ENCODE data around the gene CDCA3. TPM values are rescaled to one million over a fixed set of nuclear protein-coding genes. Genes with fewer than 3 reads are reported as not detected.

Gene CDCA3
- total RNA-seq, 1 donor from 2014 or later, result 2.2 TPM

DNA sequence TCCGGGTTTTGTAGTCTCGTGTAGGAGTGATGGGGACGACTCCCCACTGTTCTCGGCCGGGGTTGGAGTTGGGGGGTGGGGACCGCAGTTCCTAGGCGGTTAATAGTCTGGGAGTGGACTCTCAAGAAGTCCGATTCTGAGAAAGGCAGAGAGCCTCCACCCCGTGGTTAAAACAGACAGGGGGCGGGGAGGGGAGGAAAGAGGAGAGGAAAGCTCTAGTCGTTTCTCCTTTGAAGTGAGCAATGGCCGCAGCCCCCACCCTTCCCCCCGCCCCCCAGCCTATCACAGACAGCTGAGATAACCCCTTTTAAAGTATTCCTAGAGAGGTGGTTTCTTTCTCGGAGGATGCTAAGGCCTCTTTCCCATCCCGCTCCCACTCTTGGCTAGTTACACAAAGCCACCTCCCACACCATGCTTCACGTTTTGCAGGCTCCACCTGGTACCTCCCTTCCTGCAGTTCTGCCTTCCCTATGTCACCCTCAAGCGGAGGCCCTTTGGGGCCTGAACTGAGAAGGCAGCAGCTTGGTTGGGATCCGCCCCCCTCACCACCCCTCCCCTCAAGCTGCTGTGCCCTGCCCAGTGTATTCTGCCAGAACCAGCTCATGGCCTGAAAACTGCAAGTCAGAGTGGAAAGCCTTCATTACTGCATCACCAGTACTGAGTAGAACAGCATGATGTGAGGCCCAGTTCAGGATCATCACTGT, 1.7 kb upstream of the CDCA3 start:
- no peak for DNase-seq (ENCODE audit: low spot score)

DNA sequence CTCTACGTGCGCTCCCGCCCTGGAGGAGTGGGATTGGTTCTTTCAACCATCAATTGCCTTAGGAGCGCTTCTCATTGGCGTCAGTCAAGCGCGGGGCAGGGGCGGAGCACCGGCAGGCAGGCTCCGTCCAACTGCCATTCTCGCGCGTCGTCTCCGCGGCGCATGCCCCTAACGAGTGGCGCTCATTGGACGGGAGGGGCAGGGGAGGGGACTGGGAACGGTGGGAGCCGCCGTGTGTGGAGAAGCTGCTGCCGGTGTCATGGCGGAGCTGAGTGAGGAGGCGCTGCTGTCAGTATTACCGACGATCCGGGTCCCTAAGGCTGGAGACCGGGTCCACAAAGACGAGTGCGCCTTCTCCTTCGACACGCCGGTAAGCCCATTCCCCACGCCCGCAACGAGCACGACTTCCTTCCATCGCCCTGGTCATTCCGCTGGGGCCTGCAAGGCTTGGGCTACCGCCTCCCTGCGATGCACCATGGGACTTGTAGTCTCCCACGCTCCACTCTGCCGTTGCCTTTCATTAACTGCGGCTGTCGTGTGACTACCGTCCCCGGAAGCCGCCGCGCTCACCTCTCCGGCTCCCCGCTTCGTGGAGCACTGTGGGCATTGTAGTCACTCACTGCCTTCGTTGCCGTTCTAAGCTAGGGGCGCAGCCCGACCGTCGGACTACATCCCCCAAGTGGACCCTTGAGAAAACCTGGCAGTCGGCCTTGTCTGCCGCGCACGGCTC, 1.0 kb upstream of the CDCA3 start, which contains the start of gene USP5:
TSS of gene USP5 (plus strand) at position 230 of the 730 bp plus-strand sequence. CDS start at position 260, 30 bp downstream.
- DNase-seq (ENCODE audit: low spot score), result peak; percentile 99

DNA sequence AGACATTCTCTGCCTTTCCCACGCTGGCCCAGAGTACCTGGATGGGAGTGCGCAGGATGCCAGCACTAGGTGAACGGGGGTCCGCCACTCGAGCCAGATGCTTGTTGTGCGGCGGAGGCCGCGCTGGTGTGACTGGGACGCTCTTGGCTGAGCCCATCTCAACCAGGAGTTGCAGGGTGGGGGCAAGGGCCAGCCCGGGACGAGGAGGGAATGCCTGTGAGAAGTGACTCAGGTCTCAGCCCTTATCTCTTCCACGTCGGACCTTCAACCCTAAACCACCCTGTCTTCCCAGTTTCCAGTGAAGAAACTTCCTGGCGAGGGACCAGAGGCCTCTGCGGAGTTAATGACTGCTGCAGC, 312 bp downstream of the CDCA3 start:
- peak; percentile 28 for DNase-seq (ENCODE audit: low spot score)

DNA sequence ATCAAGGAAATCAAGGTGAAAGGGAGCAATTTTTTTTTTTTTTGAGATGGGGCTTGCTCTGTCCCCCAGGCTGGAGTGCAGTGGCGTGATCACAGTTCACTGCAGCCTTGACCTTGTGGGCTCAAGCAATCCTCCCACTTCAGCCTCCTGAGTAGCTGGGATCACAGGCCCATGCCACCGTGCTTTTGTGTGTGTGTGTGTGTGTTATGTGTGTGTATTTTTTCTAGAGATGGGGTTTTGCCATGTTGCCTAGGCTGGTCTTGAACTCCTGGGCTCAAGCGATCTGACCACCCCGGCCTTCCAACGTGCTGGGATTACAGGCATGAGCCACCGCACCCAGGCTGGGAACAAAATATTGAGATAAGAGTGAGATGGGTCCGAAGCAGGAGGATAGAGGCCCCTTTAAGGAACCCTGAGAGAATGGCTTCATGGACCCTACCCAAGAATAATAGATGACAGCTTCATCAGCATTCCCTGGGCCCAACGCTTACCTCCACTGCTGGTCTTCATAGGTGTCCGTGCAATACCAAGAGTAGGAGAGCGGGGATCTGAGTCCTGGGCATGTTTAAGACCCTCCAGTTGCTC, 1.0 kb downstream of the CDCA3 start:
- DNase-seq (ENCODE audit: low spot score), result no peak

DNA sequence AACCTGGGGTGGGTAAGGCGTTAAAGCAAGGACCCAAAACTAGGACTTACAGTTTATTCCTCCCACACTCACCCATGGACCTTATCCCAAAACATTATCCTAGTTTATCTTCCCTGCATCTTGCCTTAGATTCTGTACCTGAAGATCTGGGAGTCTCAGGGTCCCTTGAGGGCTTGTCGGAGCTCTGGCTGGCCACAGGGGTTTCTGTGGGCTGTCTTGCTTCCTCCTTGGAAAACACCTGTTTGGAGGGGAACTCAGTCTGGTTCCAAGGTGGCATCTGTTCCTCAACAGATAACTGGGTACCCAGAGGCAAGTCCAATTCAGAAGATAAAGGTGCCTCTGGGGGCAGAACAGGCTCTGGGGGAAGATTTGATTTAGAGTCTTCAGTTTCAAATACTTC, 1.7 kb downstream of the CDCA3 start:
- DNase-seq (ENCODE audit: low spot score), result no peak

DNA sequence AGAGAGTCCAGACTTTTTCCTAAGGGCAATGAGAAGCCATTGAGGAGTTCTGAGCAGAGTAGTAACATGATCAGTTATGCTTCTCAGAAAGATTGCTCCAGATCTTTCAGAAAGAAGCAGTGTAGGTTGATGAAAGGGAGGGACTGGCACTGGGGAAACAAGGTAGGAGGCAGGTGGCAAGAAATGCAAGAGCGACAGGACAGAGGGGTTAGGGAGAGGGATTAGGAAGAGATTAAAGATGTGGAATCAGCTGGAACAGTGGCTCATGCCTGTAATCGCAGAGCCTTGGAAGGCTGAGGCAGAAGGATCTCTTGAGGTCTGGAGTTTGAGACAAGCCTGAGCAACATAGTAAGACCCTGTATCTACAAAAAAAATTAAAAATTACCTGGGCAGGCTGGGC, 3.4 kb downstream of the CDCA3 start:
- DNase-seq (ENCODE audit: low spot score), result no peak

DNA sequence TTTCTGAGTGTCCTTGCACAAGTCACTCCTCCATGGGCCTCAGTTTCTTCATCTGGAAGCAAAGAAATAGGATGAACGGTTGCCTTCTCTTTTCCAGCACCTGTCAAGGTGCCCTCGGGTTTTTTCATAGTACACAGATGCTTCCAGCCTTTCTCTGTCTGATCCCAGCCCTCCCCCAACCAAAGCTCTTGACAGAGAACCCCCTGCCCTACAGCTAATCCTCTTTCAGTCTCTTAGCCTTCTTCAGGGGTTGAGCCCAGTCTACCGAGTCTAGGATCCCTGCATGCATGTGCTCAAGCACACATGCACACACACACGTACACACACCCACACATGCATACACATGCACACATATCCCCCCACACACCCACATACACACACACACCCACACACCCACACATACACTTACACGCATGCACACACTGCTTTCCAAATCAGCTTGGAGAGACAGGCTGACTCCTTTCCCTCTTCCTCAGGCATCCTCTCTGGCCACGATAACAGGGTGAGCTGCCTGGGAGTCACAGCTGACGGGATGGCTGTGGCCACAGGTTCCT, 4.7 kb downstream of the CDCA3 start:
- no peak for DNase-seq (ENCODE audit: low spot score)

DNA sequence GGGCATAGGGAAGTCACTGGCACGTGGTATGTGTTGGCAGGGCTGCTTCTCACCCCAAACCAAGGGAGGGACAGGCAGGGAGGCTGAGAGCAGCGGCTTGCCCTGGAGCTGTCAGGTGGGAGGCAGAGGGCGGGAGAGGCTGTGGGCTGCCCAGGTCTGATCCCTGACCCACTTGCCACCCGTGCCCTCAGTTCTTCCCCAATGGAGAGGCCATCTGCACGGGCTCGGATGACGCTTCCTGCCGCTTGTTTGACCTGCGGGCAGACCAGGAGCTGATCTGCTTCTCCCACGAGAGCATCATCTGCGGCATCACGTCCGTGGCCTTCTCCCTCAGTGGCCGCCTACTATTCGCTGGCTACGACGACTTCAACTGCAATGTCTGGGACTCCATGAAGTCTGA, 5.7 kb downstream of the CDCA3 start:
- DNase-seq (ENCODE audit: low spot score), result no peak

DNA sequence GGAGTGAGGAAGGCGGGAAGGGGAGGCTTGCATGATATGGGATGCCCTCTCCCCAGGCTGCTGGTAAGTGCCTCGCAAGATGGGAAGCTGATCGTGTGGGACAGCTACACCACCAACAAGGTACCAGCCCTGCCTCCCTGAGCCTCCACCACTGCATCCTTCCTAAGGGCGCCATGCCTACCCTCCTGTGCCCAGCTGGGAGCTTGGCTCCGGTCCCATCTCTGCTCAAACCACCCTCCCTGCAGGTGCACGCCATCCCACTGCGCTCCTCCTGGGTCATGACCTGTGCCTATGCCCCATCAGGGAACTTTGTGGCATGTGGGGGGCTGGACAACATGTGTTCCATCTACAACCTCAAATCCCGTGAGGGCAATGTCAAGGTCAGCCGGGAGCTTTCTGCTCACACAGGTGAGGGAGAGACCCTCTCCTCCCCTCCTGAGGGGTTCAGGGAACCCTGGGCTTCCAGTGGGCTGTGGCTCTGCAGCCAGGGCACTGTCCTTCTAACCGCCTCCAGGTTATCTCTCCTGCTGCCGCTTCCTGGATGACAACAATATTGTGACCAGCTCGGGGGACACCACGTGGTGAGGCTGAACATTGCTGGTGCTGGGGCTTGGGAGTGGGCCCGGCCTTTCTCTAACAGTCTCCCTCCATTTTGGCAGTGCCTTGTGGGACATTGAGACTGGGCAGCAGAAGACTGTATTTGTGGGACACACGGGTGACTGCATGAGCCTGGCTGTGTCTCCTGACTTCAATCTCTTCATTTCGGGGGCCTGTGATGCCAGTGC, 7.8 kb downstream of the CDCA3 start:
- DNase-seq (ENCODE audit: low spot score), result no peak

DNA sequence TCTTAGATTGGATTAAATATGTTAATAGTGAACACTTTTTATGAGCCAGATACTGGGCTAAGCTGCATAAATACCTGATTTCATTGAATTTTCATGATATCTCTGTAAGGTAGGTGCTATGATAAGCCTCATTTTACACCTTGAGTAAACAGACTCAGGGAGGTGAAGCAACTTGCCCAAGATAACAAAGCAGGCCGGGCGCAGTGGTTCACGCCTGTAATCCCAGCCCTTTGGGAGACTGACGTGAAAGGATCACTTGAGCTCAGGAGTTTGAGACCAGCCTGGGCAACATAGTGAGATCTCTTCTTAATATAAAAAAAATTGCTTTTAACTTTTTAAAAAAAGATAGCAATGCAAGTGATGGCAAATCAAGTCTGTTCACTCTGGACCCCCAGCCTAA, 9.0 kb downstream of the CDCA3 start:
- no peak for DNase-seq (ENCODE audit: low spot score)

DNA sequence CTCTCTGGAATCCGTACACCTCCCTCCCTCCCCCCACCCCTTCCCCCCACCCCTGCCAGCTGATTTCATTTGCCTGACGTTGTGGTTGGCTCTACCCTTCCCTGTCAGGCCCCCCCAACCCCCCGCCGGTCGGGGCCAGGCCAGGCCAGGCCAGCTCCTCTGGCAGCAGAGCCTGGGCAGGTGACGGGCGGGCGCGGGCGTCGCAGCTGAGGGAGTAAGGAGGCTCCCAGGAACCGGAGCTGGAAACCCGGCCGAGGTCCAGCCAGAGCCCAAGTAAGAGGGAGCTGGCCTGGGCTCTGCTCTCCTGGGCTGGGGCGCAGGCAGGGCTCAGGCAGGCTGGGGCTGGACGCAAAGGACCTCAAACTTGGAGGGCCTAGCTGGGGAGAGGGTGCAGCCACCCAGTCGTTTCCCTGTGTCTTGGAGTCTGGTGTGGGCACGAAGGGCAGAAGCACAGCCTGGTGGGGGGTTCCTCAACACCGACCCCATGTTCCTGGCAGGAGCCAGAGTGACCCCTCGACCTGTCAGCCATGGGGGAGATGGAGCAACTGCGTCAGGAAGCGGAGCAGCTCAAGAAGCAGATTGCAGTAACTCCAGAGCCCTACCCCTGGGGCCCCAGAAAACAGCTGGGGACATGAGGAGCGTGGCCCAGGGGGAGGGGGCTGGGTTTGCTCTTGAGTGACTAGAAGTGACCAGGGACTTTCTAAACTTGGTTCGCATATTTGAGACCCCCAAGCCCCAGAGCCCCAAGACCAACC, 10.1 kb downstream of the CDCA3 start, which contains the start of gene GNB3:
TSS of gene GNB3 (plus strand) at position 165 of the 755 bp plus-strand sequence. CDS start at position 528, 363 bp downstream.
- DNase-seq (ENCODE audit: low spot score), result no peak

DNA sequence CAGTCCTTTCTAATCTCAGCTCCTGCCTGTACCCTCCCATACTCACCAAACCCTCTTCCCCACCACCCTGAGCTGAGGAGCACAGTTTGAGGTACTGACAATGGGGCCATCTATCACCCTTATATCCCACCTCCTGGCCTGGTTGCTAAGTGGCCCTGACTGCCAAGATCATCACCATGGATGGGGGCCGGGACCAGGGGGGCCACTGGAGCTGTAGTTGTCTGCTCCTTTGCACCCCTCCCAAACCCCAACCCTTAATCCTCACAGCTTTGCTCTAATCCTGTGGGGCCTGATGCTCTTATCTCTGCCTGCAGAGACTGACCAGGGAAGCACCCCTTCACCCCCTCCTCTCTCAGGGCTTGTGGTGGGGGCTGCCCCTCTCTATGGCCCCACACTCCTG, 10.8 kb downstream of the CDCA3 start:
- DNase-seq (ENCODE audit: low spot score), result no peak

DNA sequence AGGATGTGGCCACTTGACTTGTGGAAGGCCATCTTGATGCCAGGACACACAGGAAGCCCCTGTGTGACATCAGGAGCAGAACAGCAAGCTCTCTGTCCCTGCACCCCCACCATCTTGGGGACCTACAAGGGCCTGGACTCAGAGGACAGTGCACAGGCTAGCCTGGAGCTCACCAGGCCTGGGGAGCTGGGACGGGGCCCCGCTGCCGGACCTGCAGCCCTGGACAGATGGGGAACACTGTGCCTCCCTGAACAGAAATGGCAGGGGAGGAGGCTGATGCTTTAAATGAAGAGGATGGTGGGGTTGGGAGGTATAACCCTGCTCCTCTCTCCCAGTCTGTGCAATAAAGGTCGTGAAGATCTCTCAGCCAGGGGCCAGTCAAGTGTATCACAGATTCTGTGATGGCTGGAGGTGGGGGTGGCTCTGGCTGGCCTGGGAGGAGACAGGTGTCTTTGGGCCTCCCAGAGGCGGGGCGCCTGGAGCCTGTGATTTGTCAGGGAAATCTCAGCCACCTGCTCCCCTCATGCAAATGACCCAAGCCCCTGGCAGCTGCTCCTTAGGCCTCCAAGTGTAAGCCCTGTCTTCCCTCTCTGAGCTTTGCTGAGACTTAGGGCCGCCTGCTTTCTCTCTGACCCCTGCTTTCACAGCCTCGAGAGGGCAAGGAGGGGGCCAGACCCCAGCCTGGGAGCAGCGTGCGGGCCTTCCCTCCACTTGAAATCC, 11.4 kb downstream of the CDCA3 start:
- DNase-seq (ENCODE audit: low spot score), result no peak

DNA sequence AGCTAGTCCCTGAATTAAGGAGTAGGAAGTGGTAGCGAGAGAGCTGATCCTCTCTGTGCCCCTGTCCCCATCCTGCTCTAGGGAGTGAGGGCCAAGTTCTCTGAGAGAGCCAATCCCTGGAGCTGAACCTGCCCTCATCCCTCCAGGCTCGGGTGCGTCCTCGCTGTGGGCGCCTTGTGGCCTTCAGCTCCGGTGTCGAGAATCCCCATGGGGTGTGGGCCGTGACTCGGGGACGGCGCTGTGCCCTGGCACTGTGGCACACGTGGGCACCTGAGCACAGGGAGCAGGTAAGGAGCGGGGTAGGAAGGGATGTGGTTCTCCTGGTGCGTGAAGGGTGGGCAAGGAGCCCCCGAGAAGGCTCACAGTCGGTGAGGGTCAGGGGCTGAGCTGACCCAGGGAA, 12.2 kb downstream of the CDCA3 start:
- DNase-seq (ENCODE audit: low spot score), result no peak

DNA sequence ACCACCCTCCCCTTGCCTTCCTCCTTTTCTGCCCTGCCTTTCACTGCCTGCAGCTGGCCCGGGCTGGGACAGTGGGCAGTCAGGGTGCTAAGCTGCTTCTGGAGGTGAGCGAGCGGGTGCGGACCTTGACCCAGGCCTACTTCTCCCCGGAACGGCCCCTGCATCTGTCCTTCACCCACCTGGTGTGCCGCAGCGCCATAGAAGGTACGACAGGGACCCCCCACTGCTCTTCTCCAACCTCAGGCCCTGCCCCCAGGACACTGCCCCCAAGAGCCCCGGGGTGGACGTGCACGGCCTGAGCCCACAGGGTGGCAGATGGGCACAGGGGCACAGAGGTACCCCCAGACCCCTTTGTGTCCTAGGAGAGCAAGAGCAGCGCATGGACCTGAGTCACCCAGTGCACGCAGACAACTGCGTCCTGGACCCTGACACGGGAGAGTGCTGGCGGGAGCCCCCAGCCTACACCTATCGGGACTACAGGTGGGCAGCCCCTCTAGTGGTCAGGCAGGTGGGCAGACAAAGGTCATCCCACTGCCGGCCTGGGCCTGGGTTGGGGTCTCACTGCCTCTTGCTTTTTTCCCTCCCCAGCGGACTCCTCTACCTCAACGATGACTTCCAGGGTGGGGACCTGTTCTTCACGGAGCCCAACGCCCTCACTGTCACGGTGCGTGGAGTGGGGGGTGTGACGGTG, 13.6 kb downstream of the CDCA3 start:
- no peak for DNase-seq (ENCODE audit: low spot score)

DNA sequence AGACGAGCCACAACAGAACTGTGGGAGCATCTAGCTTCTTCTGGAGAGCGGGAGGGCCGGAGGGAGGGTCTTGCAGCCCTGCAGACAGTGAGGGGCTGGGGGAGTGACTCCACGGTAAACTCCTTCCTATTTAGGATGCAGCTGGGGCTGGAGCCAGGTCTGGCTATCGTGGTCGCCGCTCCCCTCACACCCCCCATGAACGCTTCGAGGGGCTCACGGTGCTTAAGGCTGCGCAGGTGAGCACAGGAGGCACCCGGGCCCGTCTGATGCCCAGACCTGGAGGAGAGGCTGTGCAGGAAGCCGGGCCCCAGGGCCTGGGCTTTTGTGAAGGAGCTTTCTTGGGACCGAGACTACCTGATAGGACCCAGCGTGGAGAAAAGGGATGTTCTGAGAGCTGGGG, 14.2 kb downstream of the CDCA3 start:
- no peak for DNase-seq (ENCODE audit: low spot score)

DNA sequence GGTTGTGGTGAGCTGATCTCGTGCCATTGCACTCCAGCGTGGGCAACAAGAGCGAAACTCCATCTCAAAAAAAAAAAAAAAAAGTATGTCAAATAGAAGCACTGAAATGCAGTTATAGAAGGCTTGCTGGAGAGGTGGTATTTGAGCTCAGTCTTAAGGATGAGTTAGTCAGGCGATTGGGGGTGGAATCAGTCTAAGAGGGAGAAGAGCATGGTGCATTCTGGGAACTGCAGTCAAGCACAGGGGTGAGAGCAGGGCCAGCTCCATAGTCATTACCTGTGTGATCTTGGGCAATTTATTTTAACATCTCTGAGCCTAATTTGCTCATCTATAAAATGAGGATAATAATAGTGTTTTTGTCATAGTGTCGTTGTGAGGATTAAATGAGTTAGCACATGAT, 16.2 kb downstream of the CDCA3 start:
- no peak for DNase-seq (ENCODE audit: low spot score)

DNA sequence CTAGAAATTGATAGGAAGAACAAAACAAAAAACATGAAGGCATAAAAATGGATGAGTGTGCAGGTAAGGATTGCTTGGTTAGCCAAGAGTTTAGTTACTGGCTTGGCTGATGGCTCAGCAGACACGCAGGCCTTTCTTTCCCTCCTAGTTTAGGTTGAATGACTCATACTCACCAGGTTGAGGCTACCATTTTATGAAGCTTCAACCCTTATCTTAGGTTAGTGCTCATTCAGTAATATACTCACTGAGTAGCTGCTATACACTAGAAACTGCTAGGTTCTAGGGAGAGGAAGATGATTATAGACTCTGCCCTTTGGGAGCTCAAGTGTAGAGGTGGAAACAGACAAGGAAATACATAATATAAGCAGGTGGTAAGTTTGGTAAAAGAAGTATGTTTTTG, 16.8 kb downstream of the CDCA3 start:
- no peak for DNase-seq (ENCODE audit: low spot score)

DNA sequence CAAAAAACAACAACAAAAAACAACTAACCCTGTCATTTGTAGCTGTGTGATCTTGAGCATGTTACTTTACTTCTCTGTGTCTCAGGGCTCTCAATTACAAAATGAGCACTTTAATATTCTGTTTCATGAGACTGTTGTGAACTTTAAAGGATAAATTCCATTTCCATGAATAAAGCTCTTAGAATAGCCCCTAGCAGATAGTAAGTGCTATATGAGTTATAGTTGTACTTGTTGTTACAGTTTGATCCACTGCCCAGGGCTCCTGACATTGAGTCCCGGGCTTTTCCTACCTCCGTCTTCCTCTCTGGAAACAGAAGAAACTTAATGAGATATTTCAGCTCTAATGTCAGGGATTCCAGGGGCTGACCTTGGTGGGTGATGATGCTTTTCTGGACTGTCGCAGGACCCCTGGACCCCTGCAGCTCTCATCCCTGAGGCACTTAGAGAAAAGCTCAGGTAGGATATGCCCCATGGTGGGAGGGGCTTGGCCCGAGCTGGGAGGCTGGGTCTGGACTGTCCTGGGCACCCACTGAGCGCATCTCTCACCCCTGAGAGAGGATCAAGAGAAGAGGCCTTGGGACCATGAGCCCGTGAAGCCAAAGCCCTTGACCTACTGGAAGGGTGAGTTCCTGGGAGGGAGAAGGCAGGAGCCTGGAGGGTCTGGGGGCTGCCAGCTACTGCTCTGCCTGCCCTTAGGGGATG, 17.7 kb downstream of the CDCA3 start:
- no peak for DNase-seq (ENCODE audit: low spot score)

All from mucosa of gallbladder (tissue), 1 donor.